GM15510 (cell line): ENCODE data around the gene LENG9.

ENCODE experiments used
- POLR2A ChIP-seq: IDR thresholded peaks from 3 replicates; pipeline ENCODE4 v1.6.1; 2011; ENCODE audit warnings: borderline replicate concordance; ENCODE audit not compliant: insufficient read length; ENCODE audit errors: extremely low read depth

The LENG9 gene

GRCh38 chr19:54430306-54431254, 33.0 kb downstream of the LENG9 start:
- no peak for TF ChIP-seq POLR2A

GRCh38 chr19:54429545-54430227, 33.9 kb downstream of the LENG9 start:
- TF ChIP-seq POLR2A: no peak

GRCh38 chr19:54429176-54429495, 34.4 kb downstream of the LENG9 start:
- no peak for TF ChIP-seq POLR2A

GRCh38 chr19:54428323-54429175, 35.0 kb downstream of the LENG9 start:
- TF ChIP-seq POLR2A: no peak

- no peak for TF ChIP-seq POLR2A
Measured at GRCh38 chr19:54427586-54427985, 36.0 kb downstream of the LENG9 start.

GRCh38 chr19:54426291-54426931, 37.2 kb downstream of the LENG9 start:
- TF ChIP-seq POLR2A: no peak

GRCh38 chr19:54425382-54425723, 38.2 kb downstream of the LENG9 start:
- TF ChIP-seq POLR2A: no peak

GRCh38 chr19:54424660-54425381, 38.8 kb downstream of the LENG9 start:
- no peak for TF ChIP-seq POLR2A

- TF ChIP-seq POLR2A: no peak
Measured at GRCh38 chr19:54424201-54424600, 39.4 kb downstream of the LENG9 start.

GRCh38 chr19:54422136-54422535, 41.4 kb downstream of the LENG9 start:
- no peak for TF ChIP-seq POLR2A

GRCh38 chr19:54421521-54421920, 42.1 kb downstream of the LENG9 start:
- no peak for TF ChIP-seq POLR2A

GRCh38 chr19:54421169-54421516, 42.4 kb downstream of the LENG9 start:
- no peak for TF ChIP-seq POLR2A

GRCh38 chr19:54420383-54421168, 43.0 kb downstream of the LENG9 start:
- TF ChIP-seq POLR2A: no peak
